ENCODE results near the gene LRMDA. TPM values are rescaled to one million over a fixed set of nuclear protein-coding genes. Genes with fewer than 3 reads are reported as not detected.

LRMDA gene
- total and polyA plus RNA-seq, 2 donors (not counting 3 experiments of a cell fraction or from before 2014, with no cell fraction given), result 9.7 to 18.0 TPM

GRCh38 chr10:75807456-75807855 lies 376.0 kb downstream of the LRMDA start:
- BruUV-seq (replicated peaks), result no TSS peak

More at GRCh38 chr10:75807456-75807855, 376.0 kb downstream of the LRMDA start:
- FAIRE-seq (no peak), DNase-seq (ENCODE audit: low read depth, low spot score) (no peak)
- Histone ChIP-seq H3K9ac (replicated peaks; ENCODE audit: extremely low read depth, insufficient read depth, low read length) (no peak overlapping the region), H3K27ac (ENCODE audit: insufficient read depth, low read depth, low read length) (no peak overlapping the region), H3K9me1 (replicated peaks; ENCODE audit: control insufficient read depth, extremely low read depth, insufficient read depth, low read length) (no peaks in the 10 kb centered on the region), H3K4me1 (ENCODE audit: control insufficient read depth, extremely low read depth, insufficient read depth, low read length) (no peaks in the 10 kb centered on the region), H3K4me2 (ENCODE audit: insufficient read depth, low read length) (no peak overlapping the region), H4K20me1 (replicated peaks; ENCODE audit: control insufficient read depth, extremely low read depth, insufficient read depth, low read length) (no peaks in the 10 kb centered on the region), H3K79me2 (ENCODE audit: control insufficient read depth, insufficient read depth, low read length) (no peaks in the 10 kb centered on the region), H2AFZ (ENCODE audit: low read depth, low read length) (no peak overlapping the region), H3K36me3 (ENCODE audit: control insufficient read depth in 2 of 2, extremely low read depth in 1 of 2, insufficient read depth in 2 of 2, low read length in 2 of 2) (no peaks in the 10 kb centered on the region), H3K9me3 (replicated peaks; ENCODE audit: control insufficient read depth, insufficient read depth, low read length) (no peaks in the 10 kb centered on the region), H3K27me3 (ENCODE audit: control insufficient read depth in 2 of 2, insufficient read depth in 2 of 2, low read length in 2 of 2) (no peaks in the 10 kb centered on the region), H3K4me3 (replicated peaks in 1 of 3; ENCODE audit: insufficient read depth in 1 of 3, low read depth in 1 of 3, low read length in 3 of 3) (no peak overlapping the region)
- TF ChIP-seq CTCF (IDR thresholded peaks at IDR 0.05; ENCODE audit: extremely low read depth in 1 of 2, insufficient read depth in 1 of 2, low read depth in 1 of 2, low read length in 2 of 2) (no peak), MAX (IDR thresholded peaks at IDR 0.05; ENCODE audit: insufficient read depth, insufficient read length) (no peak), POLR2AphosphoS5 (IDR thresholded peaks at IDR 0.05; ENCODE audit: insufficient read depth, low read depth, low read length) (no peak), JUN (IDR thresholded peaks at IDR 0.05; ENCODE audit: borderline replicate concordance, insufficient read depth, insufficient read length, low read depth) (no peak), GATA2 (IDR thresholded peaks at IDR 0.05; ENCODE audit: insufficient read depth, insufficient read length, low read depth, low read length) (no peak), POLR2A (IDR thresholded peaks at IDR 0.05; ENCODE audit: low read depth, low read length) (no peak), EZH2 (IDR thresholded peaks at IDR 0.05; ENCODE audit: borderline replicate concordance, low read depth, low read length, severe bottlenecking) (no peak), MYC (IDR thresholded peaks at IDR 0.05; ENCODE audit: low read depth, low read length) (no peak), FOS (IDR thresholded peaks at IDR 0.05; ENCODE audit: borderline replicate concordance, insufficient read depth, low read length) (no peak)
- intact Hi-C loops (cut with micrococcal nuclease) (no loop called here), dilution Hi-C loops (cut with MboI; ENCODE audit: extremely low pct_ligation_motif_present, low sequenced_read_pairs) (no loop called here)
- ChIA-PET POLR2A (no interaction called here), CTCF (no interaction called here)
